Measurements from ENCODE around the gene FLOT2. TPM values are rescaled to one million over a fixed set of nuclear protein-coding genes. Genes with fewer than 3 reads are reported as not detected.
"Not testable (repeated sequence)": the region's sequence is repeated elsewhere in the genome, so short reads cannot be mapped to it uniquely, and the experiment has no call there.

Gene FLOT2
- polyA plus RNA-seq, 2 of the 4 experiments (the other 2 are of a cell fraction), result 66.4 to 78.6 TPM

DNA sequence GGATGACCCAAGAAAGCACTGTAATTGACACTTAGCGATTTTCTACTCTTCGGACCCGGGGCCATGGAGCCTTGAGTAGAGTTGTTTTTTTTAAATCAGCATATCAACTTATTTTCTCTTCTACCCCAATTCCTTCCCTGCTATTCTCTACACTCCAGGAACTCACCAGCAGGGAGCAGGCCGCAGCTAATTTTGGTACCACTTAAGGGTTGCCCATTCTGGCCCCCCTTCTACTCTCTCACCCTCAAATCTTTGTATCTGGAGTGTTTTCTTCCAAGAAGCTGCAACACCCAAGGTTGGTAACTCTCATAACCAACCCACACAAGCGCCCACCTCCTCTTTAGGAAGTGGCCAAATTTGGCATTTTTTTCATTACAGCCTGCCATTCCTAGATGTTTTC is 48.3 kb downstream of the FLOT2 start:
- no peak overlapping the region for H3K4me2 ChIP-seq
- DNase-seq (ENCODE audit: low read depth in 1 of 2, low spot score in 1 of 2) (peak in 1 of 2 experiments; percentile 49), FAIRE-seq (no peak), ATAC-seq (peak; percentile 71 to 72; a peak in 5 of 6 replicates)
- no peak overlapping the region for H3K27ac ChIP-seq
- WGBS (ENCODE audit: missing lambda C conversion rate), result 66% methylated on average over 5 of the region's 5 CpGs
- ChIA-PET CTCF (interaction anchor here (0.7 to 3.2 kb wide), 19 partner anchors 9 to 122 kb away, joined by 3 to 11 read pairs (median 4); partner anchors contain the start of genes DHRS13 and FLOT2), POLR2A (interaction anchor here (0.6 kb wide), 1 partner anchor 121 kb away, joined by 3 read pairs; no protein-coding TSS in a partner anchor)
- TF ChIP-seq RAD21 (conservative IDR thresholded peaks at IDR 0.05 in 1 of 2, IDR thresholded peaks at IDR 0.05 in 1 of 2), result 0 out of 5 replicates have a peak, but pooled peaks of 1 of the 2 experiments have one; percentile 7
- TF ChIP-seq HOXB13 (CRISPR knock-in tag; IDR thresholded peaks at IDR 0.05; ENCODE audit: low read depth), result no peak
- 0 out of 3 replicates have a peak, but pooled peaks cover 2% of the 10 kb centered on the region for H3K4me1 ChIP-seq
- no peaks in the 10 kb centered on the region for H3K9me3 ChIP-seq
- H3K4me3 ChIP-seq, result no peak overlapping the region

GRCh38 chr17:28848667-28849066 is 48.9 kb downstream of the FLOT2 start:
- TF ChIP-seq, protein P1, sequence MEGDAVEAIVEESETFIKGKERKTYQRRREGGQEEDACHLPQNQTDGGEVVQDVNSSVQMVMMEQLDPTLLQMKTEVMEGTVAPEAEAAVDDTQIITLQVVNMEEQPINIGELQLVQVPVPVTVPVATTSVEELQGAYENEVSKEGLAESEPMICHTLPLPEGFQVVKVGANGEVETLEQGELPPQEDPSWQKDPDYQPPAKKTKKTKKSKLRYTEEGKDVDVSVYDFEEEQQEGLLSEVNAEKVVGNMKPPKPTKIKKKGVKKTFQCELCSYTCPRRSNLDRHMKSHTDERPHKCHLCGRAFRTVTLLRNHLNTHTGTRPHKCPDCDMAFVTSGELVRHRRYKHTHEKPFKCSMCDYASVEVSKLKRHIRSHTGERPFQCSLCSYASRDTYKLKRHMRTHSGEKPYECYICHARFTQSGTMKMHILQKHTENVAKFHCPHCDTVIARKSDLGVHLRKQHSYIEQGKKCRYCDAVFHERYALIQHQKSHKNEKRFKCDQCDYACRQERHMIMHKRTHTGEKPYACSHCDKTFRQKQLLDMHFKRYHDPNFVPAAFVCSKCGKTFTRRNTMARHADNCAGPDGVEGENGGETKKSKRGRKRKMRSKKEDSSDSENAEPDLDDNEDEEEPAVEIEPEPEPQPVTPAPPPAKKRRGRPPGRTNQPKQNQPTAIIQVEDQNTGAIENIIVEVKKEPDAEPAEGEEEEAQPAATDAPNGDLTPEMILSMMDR (IDR thresholded peaks at IDR 0.05), result peak; percentile 46
- CTCF ChIA-PET, result interaction anchor here (0.7 to 3.2 kb wide), 20 partner anchors 9 to 121 kb away, joined by 3 to 11 read pairs (median 4); partner anchors contain the start of genes DHRS13 and FLOT2
- H3K4me1 ChIP-seq, FAIRE-seq, H3K4me3 ChIP-seq, POLR2A ChIA-PET, H3K27ac ChIP-seq, H3K9me3 ChIP-seq, H3K4me2 ChIP-seq: not testable (repeated sequence)
- 77% methylated on average over 15 of the region's 15 CpGs for WGBS (ENCODE audit: missing lambda C conversion rate)
- DNase-seq (ENCODE audit: low read depth in 1 of 2, low spot score in 1 of 2) (peak; percentile 42 to 48), ATAC-seq (peak in 1 of 2 experiments; percentile 68; a peak in 3 of 6 replicates)

DNA sequence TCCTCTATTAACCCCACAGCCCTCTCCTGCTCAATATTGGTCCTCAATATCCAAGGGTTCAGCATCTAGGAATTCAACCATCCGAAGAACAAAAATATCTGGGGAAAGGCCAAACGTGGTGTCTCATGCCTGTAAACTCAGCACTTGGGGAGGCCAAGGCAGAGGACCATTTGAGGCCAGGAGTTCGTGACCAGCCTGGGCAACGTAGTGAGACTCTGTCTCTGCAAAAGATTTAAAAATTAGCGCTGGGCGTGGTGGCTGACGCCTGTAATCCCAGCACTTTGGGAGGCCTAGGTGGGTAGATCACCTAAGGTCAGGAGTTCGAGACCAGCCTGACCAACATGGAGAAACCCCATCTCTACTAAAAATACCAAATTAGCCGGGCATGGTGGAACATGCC is 50.8 kb downstream of the FLOT2 start:
- ATAC-seq; H3K27ac ChIP-seq; H3K9me3 ChIP-seq; FAIRE-seq; H3K4me1 ChIP-seq; H3K4me3 ChIP-seq; POLR2A ChIA-PET; DNase-seq (ENCODE audit: low read depth in 1 of 2, low spot score in 1 of 2); H3K4me2 ChIP-seq: not testable (repeated sequence)
- CTCF ChIA-PET, result interaction anchor here (0.7 to 7.1 kb wide), 3 partner anchors 35 to 83 kb away, joined by 6 to 58 read pairs (median 6); partner anchors contain the start of gene DHRS13
- WGBS (ENCODE audit: missing lambda C conversion rate), result 89% methylated on average over 9 of the region's 9 CpGs

DNA sequence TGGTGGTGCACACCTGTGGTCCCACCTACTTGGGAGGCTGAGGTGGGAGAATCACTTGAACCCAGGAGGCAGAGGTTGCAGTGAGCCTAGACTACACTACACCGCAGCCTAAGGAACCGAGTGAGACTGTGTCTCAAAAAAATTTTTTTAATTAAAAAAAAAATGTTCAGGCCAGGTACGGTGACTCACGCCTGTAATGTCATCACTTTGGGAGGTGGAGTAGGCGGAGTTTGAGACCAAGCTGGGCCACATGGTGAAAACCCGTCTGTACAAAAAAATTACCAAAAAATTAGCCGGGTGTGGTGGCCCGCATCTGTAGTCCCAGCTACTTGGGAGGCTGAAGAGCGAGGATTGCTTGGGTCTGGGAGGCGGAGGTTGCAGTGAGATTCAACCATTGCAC is 51.3 kb downstream of the FLOT2 start:
- POLR2A ChIA-PET, result no interaction called here
- no peaks in the 10 kb centered on the region for H3K9me3 ChIP-seq
- ATAC-seq, result no peak

More for the DNA sequence above, 51.3 kb downstream of the FLOT2 start:
- 89% methylated on average over 10 of the region's 10 CpGs for WGBS (ENCODE audit: missing lambda C conversion rate)
- FAIRE-seq (no peak), DNase-seq (ENCODE audit: low read depth in 1 of 2, low spot score in 1 of 2) (no peak)
- Histone ChIP-seq H3K4me3 (no peak overlapping the region), H3K4me1 (peaks cover 8% of the 10 kb centered on the region; the same call in 1 of the 3 replicates), H3K27ac (no peak overlapping the region), H3K4me2 (no peak overlapping the region)
- TF ChIP-seq EHF (CRISPR knock-in tag; IDR thresholded peaks at IDR 0.05) (no peak), HMGXB4 (CRISPR knock-in tag; IDR thresholded peaks at IDR 0.05; ENCODE audit: borderline replicate concordance) (no peak), HOXB13 (CRISPR knock-in tag; IDR thresholded peaks at IDR 0.05; ENCODE audit: low read depth) (no peak), POLR2AphosphoS2 (conservative IDR thresholded peaks at IDR 0.05; ENCODE audit: low read length) (no peak), MYC (IDR thresholded peaks at IDR 0.05; ENCODE audit: borderline replicate concordance, low read length) (no peak), RAD21 (conservative IDR thresholded peaks at IDR 0.05 in 1 of 2, IDR thresholded peaks at IDR 0.05 in 1 of 2) (no peak), KDM5A (IDR thresholded peaks at IDR 0.05) (no peak), ZC3H11A (IDR thresholded peaks at IDR 0.05) (no peak), TFCP2L1 (CRISPR knock-in tag; IDR thresholded peaks at IDR 0.05) (no peak), ESRRA (IDR thresholded peaks at IDR 0.05; ENCODE audit: borderline replicate concordance, low read length) (no peak), JUN (IDR thresholded peaks at IDR 0.05) (no peak), NPAS2 (CRISPR knock-in tag; IDR thresholded peaks at IDR 0.05; ENCODE audit: borderline replicate concordance) (no peak), POLR2A (IDR thresholded peaks at IDR 0.05; ENCODE audit: low read length) (no peak), NR3C1 (IDR thresholded peaks at IDR 0.05) (no peak), FOSB (CRISPR knock-in tag; IDR thresholded peaks at IDR 0.05) (no peak), ZSCAN20 (CRISPR knock-in tag; IDR thresholded peaks at IDR 0.05) (no peak), SMC3 (IDR thresholded peaks at IDR 0.05) (no peak), HDAC2 (IDR thresholded peaks at IDR 0.05) (no peak)
- TF ChIP-seq, protein P2, sequence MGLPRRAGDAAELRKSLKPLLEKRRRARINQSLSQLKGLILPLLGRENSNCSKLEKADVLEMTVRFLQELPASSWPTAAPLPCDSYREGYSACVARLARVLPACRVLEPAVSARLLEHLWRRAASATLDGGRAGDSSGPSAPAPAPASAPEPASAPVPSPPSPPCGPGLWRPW (IDR thresholded peaks at IDR 0.05), result no peak
- TF ChIP-seq, protein P1 (IDR thresholded peaks at IDR 0.05), result no peak
- CTCF ChIA-PET, result interaction anchor here (0.7 to 7.1 kb wide), 4 partner anchors 16 to 83 kb away, joined by 3 to 58 read pairs (median 6); partner anchors contain the start of gene DHRS13

Data from A549 (cell line).